Peyer's patch (tissue), 4 donors: Measurements from ENCODE around the gene RILP. TPM values are rescaled to one million over a fixed set of nuclear protein-coding genes. Genes with fewer than 3 reads are reported as not detected.

Experiments
- DNase-seq, 3 donors: peaks; one replicate each; pipeline ENCODE4 v3.0.0-alpha.2; 2017 to 2019
- H3K27ac ChIP-seq, 4 donors: fragments of 200-600 bp; sonication (generic); one replicate each; pipeline ENCODE4 v1.5.1; 2016 to 2019
- H3K27me3 ChIP-seq, 2 donors: fragments of 200-600 bp; sonication (generic); one replicate each; pipeline ENCODE4 v1.5.1; 2019
- H3K36me3 ChIP-seq, 3 donors: fragments of 200-600 bp; sonication (generic); one replicate each; pipeline ENCODE4 v1.5.1; 2016 to 2019
- H3K4me1 ChIP-seq, 4 donors: fragments of 200-600 bp; sonication (generic); one replicate each; pipeline ENCODE4 v1.5.1; 2016 to 2019
- H3K4me3 ChIP-seq, 4 donors: fragments of 200-600 bp; sonication (generic); 1 replicate in 3 of 4; 2 replicates in 1 of 4; pipeline ENCODE4 v1.5.1; 2016 to 2019; ENCODE audit warnings: mild to moderate bottlenecking in 1 of 4
- H3K9me3 ChIP-seq, 4 donors: fragments of 200-600 bp; sonication (generic); one replicate each; pipeline ENCODE4 v1.5.1; 2016 to 2019; ENCODE audit warnings: mild to moderate bottlenecking in 1 of 4
- CTCF ChIP-seq, 6 experiments: fragments of 450-650 bp in 4 of 6; fragments of 200-600 bp in 2 of 6; sonication (generic) in 1 of 6; IDR thresholded peaks; one replicate each; pipeline ENCODE4 v1.5.1; 2017 to 2019; ENCODE audit warnings: antibody characterized with exemption in 6 of 6, mild to moderate bottlenecking in 3 of 6, moderate library complexity in 1 of 6
- POLR2A ChIP-seq, 2 donors: fragments of 450-650 bp; IDR thresholded peaks; one replicate each; pipeline ENCODE4 v1.5.1; 2017; ENCODE audit warnings: antibody characterized with exemption in 2 of 2, mild to moderate bottlenecking in 2 of 2, moderate library complexity in 2 of 2
- total RNA-seq, 4 donors: library from RNA; depleted of rRNA; stranded (reverse); fragments of >200 nt; gene quantifications; one replicate each; pipeline ENCODE4 v1.1.0, GENCODE V29; 2016

RILP gene
- total RNA-seq, 4 donors from 2014 or later, result 29.7 to 173 (median 92.3) TPM

GRCh38 chr17:1625053-1625452, 24.6 kb downstream of the RILP start:
- H3K4me1 ChIP-seq, result peaks cover 0 to 24% (median 16%) of the 10 kb centered on the region in 4 donors
- DNase-seq, result no peak
- no peaks in the 10 kb centered on the region for H3K9me3 ChIP-seq
- no peak overlapping the region for H3K4me3 ChIP-seq
- TF ChIP-seq CTCF (IDR thresholded peaks at IDR 0.05), result no peak
- no peak for TF ChIP-seq POLR2A (IDR thresholded peaks at IDR 0.05)
- peak overlapping the region in 2 of 4 donors; percentile 88 to 99 for H3K27ac ChIP-seq
- no peaks in the 10 kb centered on the region for H3K27me3 ChIP-seq
- H3K36me3 ChIP-seq, result no peaks in the 10 kb centered on the region

- Histone ChIP-seq H3K4me1 (peaks cover 0 to 20% (median 15%) of the 10 kb centered on the region in 4 donors), H3K9me3 (no peaks in the 10 kb centered on the region), H3K36me3 (no peaks in the 10 kb centered on the region), H3K27ac (no peak overlapping the region), H3K4me3 (no peak overlapping the region), H3K27me3 (no peaks in the 10 kb centered on the region)
- DNase-seq, result no peak
- TF ChIP-seq CTCF (IDR thresholded peaks at IDR 0.05) (no peak), POLR2A (IDR thresholded peaks at IDR 0.05) (no peak)
Measured at GRCh38 chr17:1624650-1625049, 25.0 kb downstream of the RILP start.

GRCh38 chr17:1623057-1623630, 26.5 kb downstream of the RILP start:
- no peak overlapping the region for H3K4me3 ChIP-seq
- no peaks in the 10 kb centered on the region for H3K27me3 ChIP-seq
- peaks cover 3 to 22% (median 11%) of the 10 kb centered on the region in 4 donors for H3K4me1 ChIP-seq
- H3K9me3 ChIP-seq, result no peaks in the 10 kb centered on the region
- TF ChIP-seq CTCF (IDR thresholded peaks at IDR 0.05), result no peak
- TF ChIP-seq POLR2A (IDR thresholded peaks at IDR 0.05), result no peak
- H3K36me3 ChIP-seq, result no peaks in the 10 kb centered on the region
- DNase-seq, result no peak
- no peak overlapping the region for H3K27ac ChIP-seq

GRCh38 chr17:1621273-1621954, 28.3 kb downstream of the RILP start:
- DNase-seq, result no peak
- H3K27me3 ChIP-seq, result no peaks in the 10 kb centered on the region
- H3K9me3 ChIP-seq, result no peaks in the 10 kb centered on the region
- peaks cover under 1 to 22% (median 5%) of the 10 kb centered on the region in 4 donors for H3K4me1 ChIP-seq
- H3K36me3 ChIP-seq, result peaks cover 0 to 6% (median 0%) of the 10 kb centered on the region in 3 donors
- TF ChIP-seq POLR2A (IDR thresholded peaks at IDR 0.05) (no peak), CTCF (IDR thresholded peaks at IDR 0.05) (no peak)
- no peak overlapping the region for H3K27ac ChIP-seq
- H3K4me3 ChIP-seq, result no peak overlapping the region

GRCh38 chr17:1620486-1620885, 29.2 kb downstream of the RILP start:
- H3K4me1 ChIP-seq, result peaks cover 0 to 22% (median 1%) of the 10 kb centered on the region in 4 donors
- no peaks in the 10 kb centered on the region for H3K27me3 ChIP-seq
- DNase-seq, result no peak
- peaks cover 0 to 12% (median 0%) of the 10 kb centered on the region in 3 donors for H3K36me3 ChIP-seq
- H3K9me3 ChIP-seq, result no peaks in the 10 kb centered on the region
- peak overlapping the region in 1 of 4 donors; percentile 8 for H3K27ac ChIP-seq
- no peak overlapping the region for H3K4me3 ChIP-seq
- TF ChIP-seq POLR2A (IDR thresholded peaks at IDR 0.05) (no peak), CTCF (IDR thresholded peaks at IDR 0.05) (no peak)
